Fibroblast of skin of right biceps (primary cell): Measurements from ENCODE around the gene GALNT9.

ENCODE experiments used
- DNase-seq: peaks from one replicate; pipeline ENCODE4 v3.0.0-alpha.2; 2013

The GALNT9 gene

DNA sequence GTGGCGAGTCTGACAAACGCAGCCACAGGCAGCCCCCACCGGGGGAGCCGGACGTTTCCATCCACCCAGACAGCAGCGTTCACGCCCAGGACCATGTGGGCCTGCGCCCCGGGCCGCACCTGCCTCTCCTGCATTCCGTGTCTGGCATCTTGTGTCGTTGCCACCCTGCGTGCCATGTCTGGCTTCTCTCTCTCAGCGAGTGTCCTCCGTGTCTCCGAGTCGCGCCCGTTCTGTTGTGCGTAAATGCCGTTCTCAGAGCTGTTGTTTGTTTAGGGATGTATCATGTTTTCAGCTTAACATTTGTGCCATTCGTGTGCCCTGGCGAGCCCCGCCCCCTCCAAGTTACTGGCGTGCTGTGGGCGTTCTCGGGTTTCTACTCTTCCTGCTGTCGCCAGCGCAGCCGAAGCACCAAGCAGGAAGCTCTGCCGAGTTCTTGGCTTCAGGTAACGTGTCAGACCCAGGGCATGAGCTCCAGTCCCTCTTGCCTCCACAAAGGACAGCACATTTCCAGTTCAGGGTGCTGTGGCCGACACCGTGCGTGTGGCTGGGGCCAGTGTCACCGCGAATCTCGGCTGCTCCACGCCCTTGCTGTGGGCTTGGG is 150.5 kb downstream of the GALNT9 start:
- no peak for DNase-seq

DNA sequence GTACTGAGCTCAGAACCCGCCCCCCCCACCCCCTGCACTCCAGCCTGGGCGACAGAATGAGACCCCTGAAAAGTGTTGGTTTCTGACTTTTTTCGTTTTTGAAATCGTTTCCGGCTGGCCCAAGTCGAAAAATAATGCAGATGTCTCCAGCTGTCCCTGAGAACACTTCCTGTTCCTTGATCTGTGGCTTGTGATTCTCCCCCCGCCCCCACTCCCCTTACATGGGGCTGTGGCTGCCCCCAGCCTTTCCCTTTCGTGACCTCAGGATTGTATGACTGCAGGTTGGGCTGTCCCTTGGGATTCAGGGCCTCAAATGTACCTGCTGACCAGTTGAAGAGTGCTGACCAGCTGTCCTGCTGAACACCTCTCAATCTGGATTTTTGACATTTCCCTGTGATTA is 151.1 kb downstream of the GALNT9 start:
- DNase-seq = no peak

DNA sequence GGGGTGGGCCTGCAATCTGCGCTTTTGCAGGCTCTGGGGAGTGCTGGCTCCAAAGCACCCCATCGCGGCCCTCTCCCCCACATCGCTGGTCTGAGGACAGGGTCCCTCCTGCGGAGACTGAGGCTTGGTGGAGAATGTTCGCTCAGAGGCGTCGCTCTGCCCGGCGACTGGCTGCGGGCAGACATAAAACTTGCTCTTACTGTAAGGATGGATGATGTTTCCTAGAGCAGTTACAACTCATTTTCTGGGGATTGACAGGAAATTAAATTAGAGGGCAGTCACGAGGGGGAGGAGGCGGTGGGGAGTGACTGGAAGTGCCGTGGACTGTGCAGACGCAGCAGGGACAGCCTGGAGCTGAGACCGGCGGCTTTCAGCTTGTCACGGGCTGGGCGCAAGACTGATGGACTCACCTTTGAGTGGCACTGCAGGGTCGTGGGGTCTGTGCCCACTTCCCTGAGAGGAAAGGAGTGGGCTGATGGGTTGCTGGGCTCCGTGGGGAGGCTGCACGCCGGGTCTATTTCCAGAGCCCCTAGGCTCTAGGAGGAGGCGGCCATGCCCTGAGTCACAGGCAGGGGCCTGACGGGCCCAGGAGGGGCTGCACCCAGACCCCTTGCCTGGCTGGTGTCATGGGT is 152.4 kb downstream of the GALNT9 start:
- no peak for DNase-seq

DNA sequence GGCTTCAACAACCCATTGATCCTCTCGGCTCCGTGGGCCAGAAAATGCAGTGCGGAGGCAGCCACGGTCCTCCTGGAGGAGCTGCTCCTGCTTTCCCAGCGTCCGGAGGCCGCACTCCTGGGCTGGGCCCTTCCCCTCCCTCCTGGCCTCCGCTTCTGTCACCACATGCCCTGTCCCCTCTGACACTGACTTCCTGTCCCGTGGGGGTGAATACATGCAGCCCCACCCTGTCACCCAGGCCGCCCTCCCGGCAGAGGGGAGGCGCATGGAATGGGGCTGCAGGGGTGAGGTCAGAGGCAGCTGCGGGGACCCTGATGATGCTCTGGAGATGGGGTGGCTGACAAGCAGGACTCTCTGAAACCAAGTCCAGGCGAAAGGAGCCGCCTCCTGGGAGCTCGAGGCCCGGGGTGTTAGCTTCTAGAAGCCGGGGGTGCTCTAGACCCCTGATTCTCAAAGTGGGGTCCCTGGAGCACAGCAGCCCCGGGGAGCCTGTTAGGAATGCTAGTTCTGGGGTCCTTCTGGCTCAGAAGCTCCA is 152.9 kb downstream of the GALNT9 start:
- DNase-seq = no peak

DNA sequence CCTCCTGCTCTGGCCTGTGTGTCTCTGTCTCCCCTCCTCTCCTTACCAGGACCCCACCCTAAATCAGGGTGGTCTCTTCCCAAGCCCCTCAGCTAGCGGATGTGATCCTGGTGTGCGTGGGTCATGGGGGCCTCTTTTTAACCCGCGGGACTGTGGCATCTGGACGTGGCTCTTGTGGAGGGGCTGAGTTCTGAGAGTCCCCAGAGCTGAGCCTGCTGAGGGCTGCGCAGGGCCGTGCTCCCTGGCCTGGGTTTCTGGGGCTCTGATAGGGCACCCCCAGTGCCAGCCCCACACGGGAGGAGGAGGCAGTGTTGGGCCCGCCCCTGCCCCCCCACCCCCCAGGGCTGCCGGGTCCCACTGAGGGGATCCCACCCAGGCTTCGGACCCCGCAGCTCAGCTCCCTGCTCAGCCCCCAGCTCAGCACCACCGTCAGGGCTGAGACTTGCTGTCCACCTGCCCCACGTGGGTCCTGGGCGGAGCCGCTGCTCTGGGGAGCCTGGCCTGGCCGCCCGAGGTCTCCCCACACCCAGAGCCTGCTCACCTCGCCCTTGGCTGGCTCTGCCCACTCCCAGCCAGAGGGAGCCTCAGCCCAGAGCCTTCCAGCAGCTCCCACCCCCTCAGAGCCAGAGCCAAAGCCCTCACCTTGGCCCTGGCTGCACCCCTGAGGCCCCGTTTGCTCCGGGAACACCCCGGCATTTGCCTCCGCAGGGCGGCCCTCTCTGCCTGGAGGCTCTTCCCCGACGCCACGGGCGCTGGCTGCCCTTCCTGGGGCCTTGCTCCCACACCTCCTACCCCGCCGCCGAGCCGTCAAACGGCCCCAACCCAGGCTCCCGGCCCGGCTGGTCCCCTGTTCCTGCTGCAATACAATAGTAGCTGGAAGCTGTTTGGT is 153.6 kb downstream of the GALNT9 start:
- no peak for DNase-seq

DNA sequence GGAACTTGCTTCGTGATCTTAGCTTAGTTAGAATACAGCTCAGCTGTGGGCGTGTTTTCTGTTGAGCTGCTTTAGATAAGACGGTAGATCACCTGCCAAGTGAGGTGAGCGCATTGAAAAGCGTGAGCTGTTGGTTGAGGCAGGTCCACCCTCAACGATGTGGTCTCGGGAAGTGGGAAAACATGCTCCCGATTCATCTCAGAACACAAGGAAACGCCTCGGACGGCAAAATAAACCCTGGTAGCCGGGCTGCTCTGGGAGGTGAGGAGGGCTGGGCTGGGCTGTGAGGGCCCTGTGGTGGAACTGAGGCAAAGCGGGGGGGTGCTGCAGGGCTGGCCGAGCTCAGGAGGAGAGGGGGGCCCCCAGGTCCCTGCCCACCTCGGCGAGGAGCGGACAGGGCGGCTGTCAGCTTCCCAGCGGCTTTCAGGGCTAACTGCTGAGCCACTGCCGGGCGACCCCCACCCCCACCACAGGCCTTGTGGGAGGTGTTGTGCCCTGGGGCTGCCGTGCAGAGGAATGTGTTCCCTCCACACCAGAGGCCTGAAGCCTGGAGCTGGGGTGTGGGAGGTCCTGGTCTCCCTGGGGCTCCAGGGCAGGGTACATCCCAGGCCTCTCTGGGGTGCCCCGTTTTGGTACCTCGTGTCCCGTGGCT is 154.4 kb downstream of the GALNT9 start:
- no peak for DNase-seq

DNA sequence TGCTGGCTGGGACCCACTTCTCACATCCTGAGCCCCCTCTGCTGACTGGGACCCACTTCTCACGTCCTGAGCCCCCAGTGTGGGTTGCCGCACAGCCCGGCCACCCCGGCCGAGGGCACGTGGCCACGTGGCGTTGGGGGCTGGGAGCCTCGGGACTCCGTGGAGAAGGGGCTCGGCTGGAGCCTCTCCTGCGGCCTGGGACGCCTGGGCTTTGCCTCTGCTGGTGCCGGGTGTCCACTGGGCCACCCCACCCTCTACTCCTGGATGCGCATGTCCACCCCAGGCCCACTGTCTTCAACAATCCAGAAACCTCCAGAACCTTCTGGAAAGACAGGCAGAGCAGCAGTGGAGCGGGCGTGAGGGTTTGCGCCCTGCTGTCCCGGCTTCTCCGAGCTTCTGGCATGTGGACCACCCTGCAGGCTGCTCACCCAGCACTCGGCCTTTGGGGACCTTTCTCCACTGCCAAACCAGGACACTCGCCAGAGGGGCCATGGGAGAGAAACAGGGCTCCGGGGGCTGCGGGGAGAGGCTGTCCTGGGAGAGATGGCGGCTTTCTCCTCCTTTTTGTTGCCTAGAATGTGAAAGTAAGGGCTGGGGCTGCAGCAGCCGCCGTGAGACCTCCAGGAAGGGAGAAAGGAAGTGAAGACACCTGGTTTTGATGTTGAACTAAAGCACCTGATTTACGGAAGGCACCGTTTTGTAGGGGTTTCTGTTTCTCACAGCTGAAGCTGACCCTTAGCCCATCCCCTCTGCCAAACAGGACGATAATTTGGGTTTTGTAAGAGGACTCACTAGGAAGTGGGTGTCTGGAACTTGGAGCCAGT is 155.2 kb downstream of the GALNT9 start:
- no peak for DNase-seq

DNA sequence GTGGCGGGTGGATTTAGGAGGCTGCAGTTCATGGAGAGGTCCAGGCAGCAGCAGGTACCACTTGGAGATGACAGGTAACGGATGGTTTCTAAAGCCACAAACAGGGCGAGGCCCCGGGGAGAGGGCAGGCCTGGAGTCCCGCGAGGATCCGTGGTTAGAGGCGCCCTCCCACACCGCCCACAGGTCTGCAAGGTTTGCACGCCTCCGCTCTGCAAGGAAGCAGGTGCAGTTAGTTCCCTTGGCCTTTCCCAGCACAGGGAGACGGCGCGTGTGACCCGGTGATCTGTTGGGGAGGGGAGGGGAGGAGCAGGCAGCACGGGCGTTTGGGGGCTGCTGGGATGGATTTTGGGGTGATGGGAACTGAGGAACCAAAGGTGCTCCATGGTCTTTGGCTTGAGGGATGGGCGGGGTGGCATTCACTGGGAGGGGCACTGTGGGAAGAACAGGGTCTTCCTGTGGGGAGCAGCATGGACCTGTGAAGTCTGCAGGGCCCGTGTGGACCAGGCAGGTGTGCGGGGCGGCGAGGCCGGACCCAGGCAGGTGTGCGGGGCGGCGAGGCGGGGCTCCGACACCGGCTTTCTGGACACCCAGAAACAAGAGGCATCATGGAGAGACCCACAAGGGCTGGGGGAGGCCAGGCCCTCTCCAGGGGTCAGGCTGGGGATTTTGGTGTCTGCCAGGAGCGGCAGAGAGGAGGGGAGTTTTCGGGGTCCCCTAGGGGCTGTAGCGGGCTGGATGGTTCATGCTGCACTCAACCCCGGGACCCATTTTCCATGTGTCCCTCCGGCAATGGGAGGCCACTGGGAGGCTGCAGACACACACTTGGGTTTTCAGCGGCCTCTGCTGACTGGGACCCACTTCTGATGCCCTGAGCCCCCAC is 156.0 kb downstream of the GALNT9 start:
- DNase-seq = no peak

DNA sequence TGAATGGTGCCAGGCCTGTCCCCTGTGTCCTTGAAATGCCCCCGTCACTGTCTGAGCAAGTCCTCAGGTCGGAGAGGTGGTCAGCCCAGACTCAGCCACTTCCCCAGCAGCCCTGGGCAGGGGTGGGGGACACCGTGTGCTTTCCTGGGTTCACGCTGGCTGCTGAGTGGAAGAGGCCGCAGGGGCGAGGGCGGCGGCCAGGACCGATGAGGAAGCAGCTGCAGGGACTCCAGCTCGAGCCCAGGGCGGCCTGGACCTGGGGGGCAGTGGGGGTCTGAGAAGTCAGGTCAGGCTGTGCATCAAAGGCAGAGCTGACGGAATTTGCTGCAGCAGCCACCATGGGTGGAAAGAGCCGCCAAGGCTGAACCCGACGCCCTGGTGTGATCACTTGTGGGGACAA is 156.8 kb downstream of the GALNT9 start:
- no peak for DNase-seq

DNA sequence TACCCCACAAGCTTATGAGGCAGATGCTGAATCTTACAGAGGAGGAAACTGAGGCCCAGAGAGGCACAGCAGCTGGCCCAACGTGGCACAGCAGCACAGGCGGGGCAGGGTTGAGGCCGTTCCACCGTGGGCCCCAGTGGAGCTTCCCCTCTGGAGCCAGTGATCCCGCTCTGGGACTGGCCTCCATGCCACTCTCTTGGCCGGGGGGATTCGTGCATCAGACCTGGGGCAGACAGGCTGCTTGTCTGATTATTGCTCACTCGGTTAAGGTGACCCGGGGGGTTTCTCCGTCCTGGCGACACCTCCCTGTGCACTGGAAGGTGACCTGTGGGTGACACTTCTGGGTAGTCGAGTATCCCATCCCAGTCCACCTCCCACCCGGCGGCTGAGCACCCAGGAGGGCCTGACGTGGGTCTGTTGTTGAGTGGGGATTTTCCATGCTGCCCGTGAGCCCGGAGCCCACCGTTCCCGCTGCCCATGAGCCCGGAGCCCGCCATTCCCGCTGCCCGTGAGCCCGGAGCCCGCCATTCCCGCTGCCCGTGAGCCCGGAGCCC is 157.3 kb downstream of the GALNT9 start:
- DNase-seq = no peak

DNA sequence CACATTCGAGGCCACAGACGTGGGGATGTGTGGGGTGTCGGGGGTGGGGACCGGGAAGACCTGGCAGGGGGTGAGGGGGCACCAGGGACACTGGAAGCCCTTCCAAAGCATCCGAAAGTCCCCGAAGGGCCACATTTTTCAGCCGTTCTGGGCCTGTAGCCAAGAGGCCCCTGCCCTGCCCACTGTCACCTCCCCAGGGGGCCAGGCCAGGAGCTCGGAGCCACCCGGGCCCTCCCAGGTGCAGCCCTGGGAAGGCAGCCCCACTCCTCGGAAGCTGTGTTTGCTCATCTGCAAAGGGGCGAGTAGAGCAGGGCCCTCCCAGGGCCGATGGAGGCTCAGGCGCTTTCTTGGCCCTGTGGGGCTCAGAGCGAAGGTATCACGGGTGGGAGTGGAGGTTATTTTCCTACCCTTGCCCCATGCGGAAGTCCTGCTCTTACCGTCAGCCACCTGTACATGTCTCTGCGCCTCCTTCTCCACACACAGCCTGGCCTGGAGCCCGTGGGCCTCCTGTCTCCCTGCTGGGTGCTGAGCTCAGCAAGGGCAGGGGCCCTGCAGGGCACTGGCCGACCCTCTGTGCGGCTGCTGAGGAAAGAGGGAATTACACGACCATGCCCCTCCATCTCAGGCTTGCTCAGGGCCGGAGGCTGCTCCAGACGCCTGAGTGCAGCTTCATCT is 158.0 kb downstream of the GALNT9 start:
- no peak for DNase-seq

DNA sequence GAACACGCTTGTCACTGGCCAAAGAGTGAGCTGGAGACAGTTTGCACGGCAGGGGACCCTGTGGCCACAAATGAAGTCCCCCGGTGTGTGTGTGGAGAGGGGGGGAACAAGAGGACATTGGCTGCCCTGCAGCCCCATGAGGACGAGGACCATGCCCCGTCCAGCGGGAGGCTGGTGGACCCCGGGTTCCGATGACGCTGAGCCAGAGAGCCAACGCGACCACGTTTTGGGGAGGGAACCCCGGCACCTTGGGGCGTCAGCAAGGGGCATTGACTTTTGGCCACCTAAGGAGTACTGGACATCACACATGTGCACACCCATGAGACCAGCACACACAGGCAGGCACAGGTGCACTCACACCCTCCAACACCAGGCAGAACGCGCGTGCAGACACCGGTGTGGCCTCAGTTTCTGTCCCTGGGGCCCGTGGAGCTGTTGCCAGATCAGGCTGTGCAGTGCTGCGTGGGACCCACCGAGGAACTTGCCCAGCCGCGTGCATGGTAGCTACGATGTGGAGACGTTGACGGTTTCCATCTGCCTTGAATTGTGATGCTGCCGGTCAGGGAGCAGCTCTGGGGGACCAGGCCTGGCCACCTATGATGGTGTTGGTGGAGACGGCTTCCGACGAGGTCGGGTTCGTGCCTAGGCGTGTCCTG is 158.6 kb downstream of the GALNT9 start:
- DNase-seq = no peak

DNA sequence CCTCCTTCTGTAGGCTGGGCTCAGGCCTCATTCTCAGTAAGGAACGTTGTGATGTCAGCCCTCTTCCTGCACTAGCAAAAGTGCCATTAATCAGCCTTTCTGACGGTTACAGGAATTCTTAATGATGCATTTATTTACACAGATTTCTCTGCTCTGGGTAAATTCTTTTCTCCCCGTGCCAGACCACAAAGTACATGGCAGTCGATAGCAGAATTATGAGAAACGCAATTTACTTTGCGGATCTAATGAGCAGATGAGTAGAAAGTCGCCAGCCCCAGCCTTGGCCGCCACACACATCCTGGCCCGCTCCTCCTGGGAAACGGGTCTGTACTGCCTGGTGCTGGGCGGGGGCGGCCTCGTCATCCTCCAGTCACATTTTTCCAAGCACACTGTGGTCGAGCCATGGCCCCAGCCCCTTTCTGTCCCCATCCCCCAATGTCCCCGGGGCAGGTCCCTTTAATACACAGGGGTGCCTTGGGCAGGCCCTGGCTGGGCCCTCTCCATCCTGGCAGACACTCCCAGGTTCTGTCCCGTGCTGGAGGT is 159.2 kb downstream of the GALNT9 start:
- peak; percentile 88 for DNase-seq

DNA sequence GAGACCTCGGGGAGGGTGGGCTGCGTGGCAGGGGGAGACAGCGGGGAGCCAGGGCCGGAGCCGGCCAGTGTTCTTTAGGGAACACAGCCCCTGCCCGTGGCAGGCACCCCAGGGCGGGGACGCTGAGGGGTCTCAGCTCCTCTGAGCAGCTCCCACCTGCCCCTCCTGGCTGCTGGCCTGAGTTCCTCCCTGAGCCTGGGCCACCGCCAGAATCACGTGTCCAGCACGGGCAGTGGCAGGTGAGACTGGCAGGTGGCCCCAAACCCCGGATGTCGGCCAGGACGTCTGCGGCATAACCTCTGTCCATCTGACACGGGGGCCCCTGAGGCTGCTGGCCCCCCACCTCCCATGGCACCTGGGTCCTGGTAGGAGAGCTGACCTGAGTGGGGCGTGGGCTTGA is 160.0 kb downstream of the GALNT9 start:
- no peak for DNase-seq

DNA sequence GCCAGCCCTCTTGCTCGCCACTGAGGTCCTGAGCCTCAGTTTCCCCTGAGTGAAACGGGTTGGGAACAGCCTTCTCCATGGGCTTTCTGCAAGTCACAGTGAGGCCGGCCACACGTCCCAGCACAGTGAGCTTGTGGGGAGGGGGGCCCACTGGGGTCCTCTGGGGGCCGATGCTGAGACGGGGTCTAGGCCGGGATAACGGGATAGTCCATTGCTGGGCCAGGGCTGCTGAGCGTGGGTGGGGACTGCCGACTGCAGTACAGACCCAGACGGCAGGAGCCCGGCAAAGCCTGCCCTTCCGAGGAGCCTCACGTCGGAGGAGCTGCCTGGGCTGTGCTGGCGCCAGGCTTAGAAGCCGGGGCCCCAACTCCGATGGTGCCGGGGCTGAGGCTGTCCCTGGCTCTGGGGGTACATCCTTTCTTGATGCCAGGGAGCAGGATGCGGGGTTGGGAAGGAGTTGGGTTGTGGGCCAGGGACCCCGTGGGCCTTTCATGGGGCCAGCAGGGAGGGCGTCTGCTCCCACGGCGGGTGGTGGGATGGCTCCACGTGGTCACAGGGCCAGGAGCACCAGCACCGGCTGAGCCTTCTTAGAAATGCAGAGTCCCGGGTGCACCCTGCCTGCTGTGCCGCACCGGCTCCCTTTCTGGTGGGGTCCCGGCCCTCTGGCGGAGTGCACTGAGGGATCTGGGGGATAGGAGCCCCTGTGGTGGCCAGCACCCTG is 160.9 kb downstream of the GALNT9 start:
- no peak for DNase-seq

DNA sequence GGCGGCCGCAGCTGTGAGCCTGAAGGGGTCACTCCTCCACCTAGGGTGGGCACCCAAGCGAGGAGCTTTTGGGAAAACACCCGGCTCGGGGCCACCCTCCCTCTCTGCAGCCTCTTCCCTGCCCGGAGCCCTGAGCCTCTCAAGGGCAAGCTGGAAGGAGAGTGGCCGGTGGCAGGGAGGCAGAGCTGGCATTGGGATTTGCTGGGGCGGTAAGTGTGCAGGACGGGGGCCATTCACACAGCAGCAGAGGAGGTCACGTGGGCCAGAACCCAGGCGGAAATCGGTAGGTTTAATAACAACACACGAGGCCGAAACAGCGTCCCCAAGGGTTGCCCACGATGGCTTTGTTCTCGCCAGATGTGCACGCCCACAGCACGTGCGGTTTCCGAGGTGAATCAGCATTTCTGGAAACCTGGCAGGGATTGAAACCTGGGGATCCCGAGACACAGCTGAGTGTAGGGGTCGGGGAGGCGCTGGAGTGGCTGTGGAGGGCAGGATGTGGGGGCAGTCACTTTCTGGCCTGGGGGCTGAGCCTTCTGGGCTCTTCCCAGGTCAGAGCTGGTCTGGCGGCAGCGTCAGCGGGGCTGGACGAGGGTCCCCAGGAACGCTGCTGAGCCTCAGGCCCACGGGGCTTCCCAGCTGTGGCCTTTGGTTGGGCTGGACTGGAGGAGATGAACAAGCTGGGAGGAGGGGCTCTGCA is 161.6 kb downstream of the GALNT9 start:
- DNase-seq = no peak

DNA sequence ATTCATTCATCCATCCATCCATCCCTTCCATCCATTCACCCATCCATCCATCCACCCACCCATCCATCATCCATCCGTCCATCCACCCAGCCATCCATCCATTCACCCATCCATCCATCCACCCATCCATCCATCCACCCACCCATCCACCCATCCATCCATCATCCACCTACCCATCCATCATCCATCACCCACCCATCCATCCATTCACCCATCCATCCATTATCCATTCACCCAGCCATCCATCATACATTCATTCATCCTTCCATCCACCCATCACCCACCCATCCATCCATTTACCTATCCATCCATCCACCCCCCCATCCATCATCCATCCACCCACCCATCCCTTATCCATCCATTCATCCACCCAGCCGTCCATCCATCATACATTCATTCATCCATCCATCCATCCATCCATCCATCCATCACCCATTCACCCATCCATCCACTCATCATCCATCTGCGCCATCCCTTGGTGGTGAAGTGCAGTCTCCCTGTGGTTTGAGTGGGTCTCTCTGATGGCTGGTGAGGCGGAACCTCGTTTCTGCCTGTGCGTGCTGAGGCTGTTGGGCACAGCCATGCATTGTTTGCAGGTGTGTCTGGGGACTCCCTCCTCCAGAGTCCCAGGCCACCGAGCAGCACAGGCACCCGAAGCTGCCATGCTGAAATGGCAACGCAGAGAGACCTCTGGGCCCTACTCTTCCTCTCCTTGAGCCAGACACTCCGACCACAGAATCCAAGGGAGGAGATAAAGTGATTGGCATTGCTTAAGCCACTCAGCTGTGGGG is 162.4 kb downstream of the GALNT9 start:
- DNase-seq = no peak
